Right lobe of liver (tissue), 6 donors: ENCODE measurements around the gene SLC34A3. TPM values are rescaled to one million over a fixed set of nuclear protein-coding genes. Genes with fewer than 3 reads are reported as not detected.
A peak's percentile ranks its signal among the peaks of the same experiment; 100 is the strongest.

ENCODE experiments used
- ATAC-seq, 4 donors: fragments of 200-7000 bp; cut with Tn5 transposase; one replicate each; pipeline ENCODE4 v1.9.1; 2020; ENCODE audit warnings: mild to moderate bottlenecking in 4 of 4, moderate library complexity in 4 of 4
- DNase-seq, 3 donors: peaks; one replicate each; pipeline ENCODE4 v3.0.0-alpha.2; 2020
- H3K27ac ChIP-seq, 3 donors: fragments of 200-600 bp; one replicate each; pipeline ENCODE4 v1.8.0; 2022
- H3K27me3 ChIP-seq, 2 donors: fragments of 200-600 bp; one replicate each; pipeline ENCODE4 v1.8.0; 2022
- H3K36me3 ChIP-seq, 4 donors: fragments of 200-600 bp; sonication (generic) in 1 of 4; one replicate each; pipeline versions ENCODE4 v1.5.1 to v1.8.0; 2017 to 2022; ENCODE audit warnings: control low read depth in 1 of 4
- H3K4me1 ChIP-seq, 4 donors: fragments of 200-600 bp; sonication (generic) in 1 of 4; one replicate each; pipeline versions ENCODE4 v1.5.1 to v1.8.0; 2017 to 2022; ENCODE audit warnings: control low read depth in 1 of 4
- H3K4me3 ChIP-seq, 3 donors: fragments of 200-600 bp; one replicate each; pipeline ENCODE4 v1.8.0; 2022
- H3K9me3 ChIP-seq, 4 donors: fragments of 200-600 bp; sonication (generic) in 1 of 4; one replicate each; pipeline versions ENCODE4 v1.5.1 to v1.8.0; 2017 to 2022; ENCODE audit warnings: control low read depth in 1 of 4
- CTCF ChIP-seq, 4 donors: fragments of 200-600 bp in 3 of 4; fragments of 450-650 bp in 1 of 4; IDR thresholded peaks; one replicate each; pipeline versions ENCODE4 v1.5.1 to v1.8.0; 2016 to 2022; ENCODE audit warnings: antibody characterized with exemption in 4 of 4, mild to moderate bottlenecking in 2 of 4
- POLR2A ChIP-seq: fragments of 450-650 bp; IDR thresholded peaks from one replicate; pipeline ENCODE4 v1.6.1; 2017; ENCODE audit warnings: antibody characterized with exemption, mild to moderate bottlenecking
- WGBS: methylation state at CpG from one replicate; pipeline ENCODE4 v1.1.6; 2018; ENCODE audit warnings: low coverage, low lambda C conversion rate; ENCODE audit not compliant: insufficient coverage; ENCODE audit errors: missing lambda C conversion rate; 5-methylcytosine and 5-hydroxymethylcytosine counted together
- intact Hi-C, 2 donors: fragments of 100-400 bp; cut with DNase I; formaldehyde crosslinking; loops; one replicate each; pipeline versions ENCODE4 v1.11.2 to v1.14.1; 2022
- total RNA-seq, 6 experiments: library from RNA; depleted of rRNA in 2 of 6; stranded (reverse); fragments of >200 nt in 2 of 6; fragmentation: NEBNext Ultra II Directional in 3 of 6; extraction: Animal tissue kit (Norgen Biotek cat#: 25700) in 3 of 6; gene quantifications; one replicate each; pipeline versions ENCODE4 v1.1.0 to v1.2.4, GENCODE V29; 2016 to 2023
- donor health status: DM: no; HTN: yes; CAD: no.
- donor health status: DM: no; HTN: no; CAD: no.
- donor health status: DM: no; HTN: no; CAD: no.
- donor health status: DM: no; HTN: yes; CAD: no.
- donor health status: DM: no; HTN: yes; CAD: no.

The SLC34A3 gene
- total RNA-seq, 6 experiments from 2014 or later = not detected

- TF ChIP-seq POLR2A (no peak), CTCF (IDR thresholded peaks at IDR 0.05) (peak; percentile 89 to 97 (median 94))
- intact Hi-C loops = no loop called here
- ATAC-seq = peak; percentile 54 to 61 (median 58)
- H3K36me3 ChIP-seq = no peaks in the 10 kb centered on the region
- DNase-seq = peak; percentile 82 to 84 (median 83)
- no peaks in the 10 kb centered on the region for H3K9me3 ChIP-seq
- H3K4me1 ChIP-seq = peaks cover 0 to 16% (median 5%) of the 10 kb centered on the region in 4 donors
- 0% methylated on average over 3 of the region's 25 CpGs for WGBS
- no peak within 1 kb of the TSS for H3K27ac ChIP-seq
- no peaks in the 10 kb centered on the region for H3K27me3 ChIP-seq
- no peak within 1 kb of the TSS for H3K4me3 ChIP-seq
Measured at GRCh38 chr9:137227054-137227852, 3.4 kb upstream of the SLC34A3 start, which contains the start of gene RNF224. TSS of gene RNF224 (plus strand) at chr9:137227502. CDS start at chr9:137228336, 834 bp downstream.

GRCh38 chr9:137227853-137228505, 2.7 kb upstream of the SLC34A3 start:
- intact Hi-C loops = no loop called here
- Histone ChIP-seq H3K27ac (no peak overlapping the region), H3K9me3 (no peaks in the 10 kb centered on the region), H3K4me1 (peaks cover 0 to 10% (median 4%) of the 10 kb centered on the region in 4 donors), H3K36me3 (no peaks in the 10 kb centered on the region), H3K27me3 (no peaks in the 10 kb centered on the region), H3K4me3 (no peak overlapping the region)
- TF ChIP-seq CTCF (IDR thresholded peaks at IDR 0.05) (no peak), POLR2A (no peak)
- DNase-seq = no peak
- 33% methylated on average over 3 of the region's 18 CpGs for WGBS
- no peak for ATAC-seq

- Histone ChIP-seq H3K4me1 (peaks cover 0 to 8% (median 3%) of the 10 kb centered on the region in 4 donors), H3K9me3 (no peaks in the 10 kb centered on the region), H3K27me3 (no peaks in the 10 kb centered on the region), H3K27ac (no peak overlapping the region), H3K4me3 (no peak overlapping the region), H3K36me3 (no peaks in the 10 kb centered on the region)
- WGBS = no CpG with 5 or more reads among the region's 29 CpGs
- intact Hi-C loops = no loop called here
- no peak for TF ChIP-seq CTCF (IDR thresholded peaks at IDR 0.05)
- no peak for TF ChIP-seq POLR2A
- ATAC-seq (no peak), DNase-seq (no peak)
Measured at GRCh38 chr9:137228506-137228967, 2.2 kb upstream of the SLC34A3 start.

GRCh38 chr9:137228968-137229896, 1.5 kb upstream of the SLC34A3 start:
- ATAC-seq (no peak), DNase-seq (no peak)
- Histone ChIP-seq H3K36me3 (no peaks in the 10 kb centered on the region), H3K27me3 (no peaks in the 10 kb centered on the region), H3K4me3 (no peak overlapping the region), H3K4me1 (peaks cover 0 to 3% (median under 1%) of the 10 kb centered on the region in 4 donors), H3K9me3 (no peaks in the 10 kb centered on the region), H3K27ac (no peak overlapping the region)
- TF ChIP-seq CTCF (IDR thresholded peaks at IDR 0.05) (no peak), POLR2A (no peak)
- WGBS = 85% methylated on average over 4 of the region's 27 CpGs
- intact Hi-C loops = no loop called here
